ENCODE measurements around the gene IQCB1.

DNA sequence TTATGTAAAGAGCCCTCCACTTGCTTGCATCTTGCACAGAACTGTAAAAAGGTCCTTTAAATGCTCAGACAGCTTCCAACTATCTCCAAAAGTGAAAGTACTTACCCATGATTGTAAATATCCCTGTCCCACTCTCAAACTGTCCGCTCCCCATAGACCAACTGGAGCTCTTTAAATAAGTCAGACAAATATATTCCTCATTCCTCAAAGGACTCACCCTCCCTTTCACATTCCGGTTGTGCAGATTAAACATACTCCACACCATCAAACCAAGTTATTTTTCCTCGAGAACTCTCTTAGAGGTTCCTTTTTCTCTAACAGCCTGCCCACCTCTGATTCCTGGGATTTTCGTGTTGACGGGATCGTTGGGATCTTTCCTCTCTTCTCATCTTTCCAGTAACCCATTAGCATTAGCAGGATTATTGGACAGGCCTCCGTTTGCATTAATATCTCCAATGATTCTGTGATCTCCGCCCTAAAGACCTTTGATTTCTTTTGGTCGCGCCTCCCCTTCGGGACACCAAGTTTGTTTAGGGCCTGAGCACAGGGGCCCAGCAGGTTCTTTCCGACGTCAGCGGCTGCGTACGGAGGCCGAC, 86.1 kb downstream of the IQCB1 start:
- TF ChIP-seq GATA2 (CRISPR knock-in tag; IDR thresholded peaks at IDR 0.05) = no peak
- TF ChIP-seq, protein P1, sequence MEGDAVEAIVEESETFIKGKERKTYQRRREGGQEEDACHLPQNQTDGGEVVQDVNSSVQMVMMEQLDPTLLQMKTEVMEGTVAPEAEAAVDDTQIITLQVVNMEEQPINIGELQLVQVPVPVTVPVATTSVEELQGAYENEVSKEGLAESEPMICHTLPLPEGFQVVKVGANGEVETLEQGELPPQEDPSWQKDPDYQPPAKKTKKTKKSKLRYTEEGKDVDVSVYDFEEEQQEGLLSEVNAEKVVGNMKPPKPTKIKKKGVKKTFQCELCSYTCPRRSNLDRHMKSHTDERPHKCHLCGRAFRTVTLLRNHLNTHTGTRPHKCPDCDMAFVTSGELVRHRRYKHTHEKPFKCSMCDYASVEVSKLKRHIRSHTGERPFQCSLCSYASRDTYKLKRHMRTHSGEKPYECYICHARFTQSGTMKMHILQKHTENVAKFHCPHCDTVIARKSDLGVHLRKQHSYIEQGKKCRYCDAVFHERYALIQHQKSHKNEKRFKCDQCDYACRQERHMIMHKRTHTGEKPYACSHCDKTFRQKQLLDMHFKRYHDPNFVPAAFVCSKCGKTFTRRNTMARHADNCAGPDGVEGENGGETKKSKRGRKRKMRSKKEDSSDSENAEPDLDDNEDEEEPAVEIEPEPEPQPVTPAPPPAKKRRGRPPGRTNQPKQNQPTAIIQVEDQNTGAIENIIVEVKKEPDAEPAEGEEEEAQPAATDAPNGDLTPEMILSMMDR (IDR thresholded peaks at IDR 0.05) = no peak
- TF ChIP-seq MXI1 (IDR thresholded peaks at IDR 0.05; ENCODE audit: low read depth, low read length) = no peak
- TF ChIP-seq JUND (IDR thresholded peaks at IDR 0.05) = no peak
- TF ChIP-seq, protein P2, sequence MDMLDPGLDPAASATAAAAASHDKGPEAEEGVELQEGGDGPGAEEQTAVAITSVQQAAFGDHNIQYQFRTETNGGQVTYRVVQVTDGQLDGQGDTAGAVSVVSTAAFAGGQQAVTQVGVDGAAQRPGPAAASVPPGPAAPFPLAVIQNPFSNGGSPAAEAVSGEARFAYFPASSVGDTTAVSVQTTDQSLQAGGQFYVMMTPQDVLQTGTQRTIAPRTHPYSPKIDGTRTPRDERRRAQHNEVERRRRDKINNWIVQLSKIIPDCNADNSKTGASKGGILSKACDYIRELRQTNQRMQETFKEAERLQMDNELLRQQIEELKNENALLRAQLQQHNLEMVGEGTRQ (IDR thresholded peaks at IDR 0.05; ENCODE audit: borderline replicate concordance, low read depth, low read length) = no peak
- no peak for TF ChIP-seq EZH2phosphoT487 (IDR thresholded peaks at IDR 0.05; ENCODE audit: borderline replicate concordance, low read depth)
- TF ChIP-seq, protein P3, sequence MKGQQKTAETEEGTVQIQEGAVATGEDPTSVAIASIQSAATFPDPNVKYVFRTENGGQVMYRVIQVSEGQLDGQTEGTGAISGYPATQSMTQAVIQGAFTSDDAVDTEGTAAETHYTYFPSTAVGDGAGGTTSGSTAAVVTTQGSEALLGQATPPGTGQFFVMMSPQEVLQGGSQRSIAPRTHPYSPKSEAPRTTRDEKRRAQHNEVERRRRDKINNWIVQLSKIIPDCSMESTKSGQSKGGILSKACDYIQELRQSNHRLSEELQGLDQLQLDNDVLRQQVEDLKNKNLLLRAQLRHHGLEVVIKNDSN (IDR thresholded peaks at IDR 0.05; ENCODE audit: borderline replicate concordance, low read depth) = no peak
- TF ChIP-seq SMC3 (IDR thresholded peaks at IDR 0.05; ENCODE audit: low read depth, low read length) = no peak
- TF ChIP-seq, protein P4, sequence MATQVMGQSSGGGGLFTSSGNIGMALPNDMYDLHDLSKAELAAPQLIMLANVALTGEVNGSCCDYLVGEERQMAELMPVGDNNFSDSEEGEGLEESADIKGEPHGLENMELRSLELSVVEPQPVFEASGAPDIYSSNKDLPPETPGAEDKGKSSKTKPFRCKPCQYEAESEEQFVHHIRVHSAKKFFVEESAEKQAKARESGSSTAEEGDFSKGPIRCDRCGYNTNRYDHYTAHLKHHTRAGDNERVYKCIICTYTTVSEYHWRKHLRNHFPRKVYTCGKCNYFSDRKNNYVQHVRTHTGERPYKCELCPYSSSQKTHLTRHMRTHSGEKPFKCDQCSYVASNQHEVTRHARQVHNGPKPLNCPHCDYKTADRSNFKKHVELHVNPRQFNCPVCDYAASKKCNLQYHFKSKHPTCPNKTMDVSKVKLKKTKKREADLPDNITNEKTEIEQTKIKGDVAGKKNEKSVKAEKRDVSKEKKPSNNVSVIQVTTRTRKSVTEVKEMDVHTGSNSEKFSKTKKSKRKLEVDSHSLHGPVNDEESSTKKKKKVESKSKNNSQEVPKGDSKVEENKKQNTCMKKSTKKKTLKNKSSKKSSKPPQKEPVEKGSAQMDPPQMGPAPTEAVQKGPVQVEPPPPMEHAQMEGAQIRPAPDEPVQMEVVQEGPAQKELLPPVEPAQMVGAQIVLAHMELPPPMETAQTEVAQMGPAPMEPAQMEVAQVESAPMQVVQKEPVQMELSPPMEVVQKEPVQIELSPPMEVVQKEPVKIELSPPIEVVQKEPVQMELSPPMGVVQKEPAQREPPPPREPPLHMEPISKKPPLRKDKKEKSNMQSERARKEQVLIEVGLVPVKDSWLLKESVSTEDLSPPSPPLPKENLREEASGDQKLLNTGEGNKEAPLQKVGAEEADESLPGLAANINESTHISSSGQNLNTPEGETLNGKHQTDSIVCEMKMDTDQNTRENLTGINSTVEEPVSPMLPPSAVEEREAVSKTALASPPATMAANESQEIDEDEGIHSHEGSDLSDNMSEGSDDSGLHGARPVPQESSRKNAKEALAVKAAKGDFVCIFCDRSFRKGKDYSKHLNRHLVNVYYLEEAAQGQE (IDR thresholded peaks at IDR 0.05; ENCODE audit: low read depth, low read length) = no peak
- TF ChIP-seq, protein P5, sequence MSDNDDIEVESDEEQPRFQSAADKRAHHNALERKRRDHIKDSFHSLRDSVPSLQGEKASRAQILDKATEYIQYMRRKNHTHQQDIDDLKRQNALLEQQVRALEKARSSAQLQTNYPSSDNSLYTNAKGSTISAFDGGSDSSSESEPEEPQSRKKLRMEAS (IDR thresholded peaks at IDR 0.05; ENCODE audit: low read depth) = peak; percentile 19; the same call in 1 of the 2 replicates
- no peak for TF ChIP-seq NFIC (IDR thresholded peaks at IDR 0.05; ENCODE audit: borderline replicate concordance)
- TF ChIP-seq EP300 (IDR thresholded peaks at IDR 0.05; ENCODE audit: borderline replicate concordance in 1 of 2, low read depth in 1 of 2, low read length in 1 of 2) = no peak
- no peak for TF ChIP-seq TAF1 (IDR thresholded peaks at IDR 0.05; ENCODE audit: borderline replicate concordance, low read depth, low read length)
- TF ChIP-seq FOXM1 (IDR thresholded peaks at IDR 0.05; ENCODE audit: low read depth) = no peak

Data from SK-N-SH (cell line).